Middle frontal gyrus (tissue), 1 donor: Measurements from ENCODE around the gene ACAN.
"Not testable (repeated sequence)": the region's sequence is repeated elsewhere in the genome, so short reads cannot be mapped to it uniquely, and the experiment has no call there.

Experiments
- DNase-seq: peaks from one replicate; pipeline ENCODE4 v3.0.0-alpha.2; 2015; ENCODE audit warnings: low spot score; ENCODE audit errors: extremely low spot score

Gene ACAN

DNA sequence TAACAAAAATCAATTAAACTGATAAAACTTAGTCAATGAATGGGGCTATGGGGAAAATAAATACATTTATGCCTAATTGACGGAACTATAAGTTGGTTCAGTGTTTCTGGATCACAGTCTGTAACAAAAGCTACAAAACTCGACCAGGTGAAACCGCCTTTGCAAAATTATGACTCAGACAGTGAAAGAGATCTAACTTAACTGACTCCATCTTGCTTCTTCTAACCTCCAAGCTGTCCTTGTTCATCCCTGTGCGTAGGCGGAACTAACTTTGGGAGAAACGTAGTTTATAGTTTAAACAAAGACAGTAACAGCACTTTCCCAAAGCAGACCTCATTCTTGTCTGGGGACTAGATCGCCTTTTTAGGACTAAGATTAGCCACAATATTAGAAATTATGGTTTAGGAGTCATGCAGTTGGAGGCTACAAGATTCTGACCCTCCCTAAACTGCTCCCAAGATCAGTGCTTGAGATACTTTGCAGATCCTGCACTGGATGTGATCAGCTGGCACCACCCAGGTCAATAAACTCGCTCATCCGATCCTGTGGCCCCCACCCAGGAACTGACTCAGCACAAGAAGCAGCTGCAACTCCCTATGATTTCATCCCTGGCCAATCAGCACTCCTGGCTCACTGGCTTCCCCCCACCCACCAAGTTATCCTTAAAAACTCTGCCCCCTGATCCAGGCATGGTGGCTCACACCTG is 117.1 kb downstream of the ACAN start:
- no peak for DNase-seq

DNA sequence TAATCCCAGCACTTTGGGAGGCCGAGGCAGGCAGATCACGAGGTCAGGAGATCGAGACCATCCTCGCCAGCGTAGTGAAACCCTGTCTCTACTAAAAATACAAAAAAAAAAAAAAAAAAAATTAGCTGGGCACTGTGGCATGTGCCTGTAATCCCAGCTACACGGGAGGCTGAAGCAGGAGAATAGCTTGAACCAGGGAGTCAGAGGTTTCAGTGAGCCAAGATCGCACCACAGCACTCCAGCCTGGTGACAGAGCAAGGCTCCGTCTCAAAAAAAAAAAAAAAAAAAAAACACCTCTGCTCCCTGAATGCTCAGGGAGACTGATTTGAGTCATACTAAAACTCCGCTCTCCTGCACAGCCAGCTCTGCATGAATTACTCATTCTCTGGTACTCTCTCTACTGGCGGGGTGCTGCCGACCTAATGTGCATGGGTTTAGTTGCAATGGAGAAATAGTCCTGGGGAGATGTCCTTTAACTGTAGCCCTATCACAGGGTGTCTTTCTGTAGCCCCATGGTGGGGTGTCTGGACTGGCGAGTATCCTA is 117.7 kb downstream of the ACAN start:
- not testable (repeated sequence) for DNase-seq
